H1 (cell line): ENCODE measurements around the gene TBC1D2B. TPM values are rescaled to one million over a fixed set of nuclear protein-coding genes. Genes with fewer than 3 reads are reported as not detected.
A peak's percentile ranks its signal among the peaks of the same experiment; 100 is the strongest.
"Not testable (repeated sequence)": the region's sequence is repeated elsewhere in the genome, so short reads cannot be mapped to it uniquely, and the experiment has no call there.

Experiments
- CTCF ChIA-PET: fragments of 300-600 bp; sonication (Branson Sonifier 250); formaldehyde crosslinking; loops from one replicate; lab custom pipeline; 2021; ENCODE audit not compliant: partially characterized antibody; lab: Charles Lee
- POLR2A ChIA-PET: fragments of 300-600 bp; sonication (Branson Sonifier 250); formaldehyde crosslinking; loops from one replicate; lab custom pipeline; 2021; ENCODE audit warnings: inconsistent platforms; ENCODE audit not compliant: partially characterized antibody; lab: Charles Lee
- DNase-seq, 2 experiments: peaks; one replicate each; pipeline versions ENCODE4 v3.0.0 to v3.0.0-alpha.2; 2010 to 2022; ENCODE audit warnings: low spot score in 2 of 2, low read depth in 1 of 2, mixed read lengths in 1 of 2
- FAIRE-seq: peaks from 2 replicates; lab custom pipeline; 2011; peaks lifted over from hg19 to GRCh38; lab: Jason Lieb, UNC
- H2AFZ ChIP-seq: 2 replicates; pipeline ENCODE4 v1.8.1; 2012; ENCODE audit warnings: low read length, inconsistent platforms
- H2AK5ac ChIP-seq: 2 replicates; pipeline ENCODE4 v1.6.1; 2013; ENCODE audit warnings: low read depth, low read length
- H2BK120ac ChIP-seq: replicated peaks from 2 replicates; pipeline ENCODE3; 2013; ENCODE audit warnings: low read depth, low read length, inconsistent platforms
- H2BK12ac ChIP-seq: 2 replicates; pipeline ENCODE4 v1.6.1; 2013; ENCODE audit warnings: low read depth, low read length
- H2BK15ac ChIP-seq: 2 replicates; pipeline ENCODE4 v1.6.1; 2013; ENCODE audit warnings: low read length
- H2BK20ac ChIP-seq: 2 replicates; pipeline ENCODE4 v1.6.1; 2013; ENCODE audit warnings: low read length
- H2BK5ac ChIP-seq: 2 replicates; pipeline ENCODE4 v1.6.1; 2013; ENCODE audit warnings: low read depth, low read length
- H3K14ac ChIP-seq: 2 replicates; pipeline ENCODE4 v1.6.1; 2013; ENCODE audit warnings: inconsistent platforms; ENCODE audit not compliant: insufficient read length
- H3K18ac ChIP-seq: 2 replicates; pipeline ENCODE4 v1.6.1; 2013; ENCODE audit warnings: low read length; ENCODE audit errors: extremely low read depth
- H3K23ac ChIP-seq: 2 replicates; pipeline ENCODE4 v1.6.1; 2013; ENCODE audit warnings: inconsistent platforms; ENCODE audit not compliant: insufficient read length
- H3K23me2 ChIP-seq: 2 replicates; pipeline ENCODE4 v1.6.1; 2013; ENCODE audit warnings: low read depth, low read length
- H3K27ac ChIP-seq: 2 replicates; pipeline ENCODE4 v1.6.1; 2011; ENCODE audit warnings: low read depth, low read length, inconsistent platforms
- H3K27me3 ChIP-seq, 4 experiments: replicated peaks in 1 of 4; 1 replicate in 1 of 4; 2 replicates in 3 of 4; pipeline versions ENCODE4 v1.6.1 to v1.8.1; 2011 to 2013; ENCODE audit warnings: low read length in 3 of 4, mild to moderate bottlenecking in 3 of 4, inconsistent platforms in 2 of 4, mixed read lengths in 2 of 4, moderate library complexity in 1 of 4; ENCODE audit not compliant: control insufficient read depth in 3 of 4, insufficient read depth in 3 of 4; ENCODE audit errors: extremely low read depth in 1 of 4
- H3K36me3 ChIP-seq, 4 experiments: 2 replicates each; pipeline versions ENCODE4 v1.6.1 to v1.8.1; 2011 to 2013; ENCODE audit warnings: mild to moderate bottlenecking in 4 of 4, low read length in 3 of 4, moderate library complexity in 2 of 4, control low read depth in 1 of 4, inconsistent platforms in 1 of 4; ENCODE audit not compliant: insufficient read depth in 4 of 4, control insufficient read depth in 2 of 4
- H3K4ac ChIP-seq: replicated peaks from 2 replicates; pipeline ENCODE3; 2013; ENCODE audit warnings: low read length, low read depth, mixed read lengths, inconsistent platforms; ENCODE audit not compliant: insufficient read length
- H3K4me1 ChIP-seq, 4 experiments: replicated peaks in 1 of 4; 1 replicate in 1 of 4; 2 replicates in 3 of 4; pipeline versions ENCODE4 v1.6.1 to v1.8.1; 2011 to 2013; ENCODE audit warnings: low read length in 3 of 4, inconsistent platforms in 2 of 4, mixed read lengths in 1 of 4; ENCODE audit not compliant: insufficient read depth in 4 of 4, control insufficient read depth in 3 of 4
- H3K4me2 ChIP-seq, 2 experiments: 2 replicates each; pipeline versions ENCODE4 v1.6.1 to v1.8.1; 2011 to 2013; ENCODE audit warnings: low read depth in 2 of 2, low read length in 2 of 2, control low read depth in 1 of 2, inconsistent platforms in 1 of 2, mild to moderate bottlenecking in 1 of 2; ENCODE audit not compliant: insufficient read depth in 1 of 2
- H3K4me3 ChIP-seq, 4 experiments: fragments of 200-600, 300-600 bp in 1 of 4; sonication (generic), shearing (Covaris generic), sonication (Bioruptor Twin) in 1 of 4; 2 replicates each; pipeline versions ENCODE4 v1.5.1 to v1.8.1; 2011 to 2016; ENCODE audit warnings: low read length in 4 of 4, low read depth in 3 of 4, control low read depth in 2 of 4, inconsistent platforms in 2 of 4, mild to moderate bottlenecking in 2 of 4, mixed read lengths in 1 of 4, moderate library complexity in 1 of 4; ENCODE audit not compliant: insufficient read depth in 2 of 4; ENCODE audit errors: extremely low read depth in 1 of 4
- H3K56ac ChIP-seq: replicated peaks from 2 replicates; pipeline ENCODE3; 2013; ENCODE audit warnings: low read depth, mild to moderate bottlenecking, mixed read lengths, low read length, inconsistent platforms; ENCODE audit not compliant: insufficient read length
- H3K79me1 ChIP-seq: 2 replicates; pipeline ENCODE4 v1.6.1; 2013; ENCODE audit warnings: low read depth, low read length, control low read depth
- H3K79me2 ChIP-seq, 2 experiments: 2 replicates each; pipeline versions ENCODE4 v1.6.1 to v1.8.1; 2012 to 2013; ENCODE audit warnings: low read length in 2 of 2, mild to moderate bottlenecking in 2 of 2, inconsistent platforms in 1 of 2; ENCODE audit not compliant: insufficient read depth in 2 of 2, control insufficient read depth in 1 of 2
- H3K9ac ChIP-seq, 4 experiments: replicated peaks in 1 of 4; 1 replicate in 1 of 4; 2 replicates in 3 of 4; pipeline versions ENCODE4 v1.6.1 to v1.8.1; 2011 to 2013; ENCODE audit warnings: low read depth in 3 of 4, low read length in 3 of 4, control low read depth in 2 of 4, mild to moderate bottlenecking in 2 of 4, moderate library complexity in 2 of 4, inconsistent platforms in 1 of 4; ENCODE audit errors: extremely low read depth in 1 of 4
- H3K9me3 ChIP-seq, 2 experiments: 2 replicates each; pipeline versions ENCODE4 v1.6.1 to v1.8.1; 2012 to 2013; ENCODE audit warnings: mild to moderate bottlenecking in 2 of 2, moderate library complexity in 2 of 2, control low read depth in 1 of 2, inconsistent platforms in 1 of 2, low read depth in 1 of 2, low read length in 1 of 2, mixed read lengths in 1 of 2; ENCODE audit not compliant: insufficient read depth in 2 of 2
- H4K20me1 ChIP-seq, 2 experiments: replicated peaks in 1 of 2; 2 replicates each; pipeline versions ENCODE3 to v1.8.1; 2011 to 2013; ENCODE audit warnings: inconsistent platforms in 2 of 2, low read length in 2 of 2, mild to moderate bottlenecking in 1 of 2; ENCODE audit not compliant: insufficient read depth in 2 of 2, control insufficient read depth in 1 of 2
- H4K5ac ChIP-seq: 2 replicates; pipeline ENCODE4 v1.6.1; 2013; ENCODE audit warnings: low read length, low read depth, mixed read lengths, inconsistent platforms; ENCODE audit not compliant: insufficient read length
- H4K8ac ChIP-seq: 2 replicates; pipeline ENCODE4 v1.8.0; 2013; ENCODE audit warnings: mild to moderate bottlenecking, moderate library complexity, low read length, inconsistent platforms; ENCODE audit not compliant: insufficient read depth; ENCODE audit errors: extremely low read depth
- H4K91ac ChIP-seq: replicated peaks from 2 replicates; pipeline ENCODE3; 2013; ENCODE audit warnings: low read length, mixed read lengths, inconsistent platforms; ENCODE audit not compliant: insufficient read length
- WGBS, 2 experiments: shearing (Covaris generic) in 1 of 2; methylation state at CpG; one replicate each; pipeline versions ENCODE4 v1.1.6 to v1.1.7; 2013 to 2015; ENCODE audit warnings: low lambda C conversion rate in 2 of 2, mixed read lengths in 2 of 2, inconsistent platforms in 1 of 2, low coverage in 1 of 2, missing lambda C conversion rate in 1 of 2; ENCODE audit not compliant: insufficient replicate concordance in 2 of 2, insufficient coverage in 1 of 2, insufficient read length in 1 of 2; ENCODE audit errors: extremely low coverage in 1 of 2, missing lambda C conversion rate in 1 of 2; 5-methylcytosine and 5-hydroxymethylcytosine counted together
- polyA plus RNA-seq, 7 experiments: library from polyadenylated mRNA; depleted of rRNA in 3 of 7; stranded (reverse) in 5 of 7; unstranded in 2 of 7; fragments of >200 nt in 5 of 7; fragments of 200-250 nt in 2 of 7; gene quantifications; 1 replicate in 5 of 7; 2 replicates in 1 of 7; 4 replicates in 1 of 7; pipeline versions ENCODE4 v1.2.1 to v1.2.3, GENCODE V29; 2011 to 2013; ENCODE audit warnings: missing spikeins in 2 of 7, mixed read lengths in 2 of 7
- total RNA-seq: library from RNA; stranded (reverse); fragmentation: NEBNext Ultra II Directional; extraction: Animal tissue kit (Norgen Biotek cat#: 25700); gene quantifications from 2 replicates; pipeline ENCODE4 v1.2.1, GENCODE V29; 2021

TBC1D2B gene
- total and polyA plus RNA-seq, 2 of the 8 experiments (the other 6 are each of a cell fraction or from before 2014, with no cell fraction given): 11.9 to 19.5 TPM

GRCh38 chr15:77958716-77959431, 118.6 kb downstream of the TBC1D2B start:
- not testable (repeated sequence) for H3K4ac ChIP-seq, FAIRE-seq, H3K9ac ChIP-seq, H2BK20ac ChIP-seq, DNase-seq, H3K23me2 ChIP-seq, H3K4me3 ChIP-seq, H2BK120ac ChIP-seq, H4K20me1 ChIP-seq, H3K9me3 ChIP-seq, H3K27me3 ChIP-seq, H4K8ac ChIP-seq, H2BK15ac ChIP-seq, H3K27ac ChIP-seq, H3K79me1 ChIP-seq, H3K14ac ChIP-seq, H3K56ac ChIP-seq, H4K5ac ChIP-seq, H4K91ac ChIP-seq, H3K18ac ChIP-seq, H3K36me3 ChIP-seq, H3K4me1 ChIP-seq, H3K23ac ChIP-seq, H2BK12ac ChIP-seq, H2BK5ac ChIP-seq, H3K79me2 ChIP-seq, H3K4me2 ChIP-seq, H2AK5ac ChIP-seq
- WGBS, 2 experiments: 88% methylated on average over 7 of the region's 7 CpGs; no CpG with 5 or more reads in 1 of the 2 experiments
- ChIA-PET POLR2A (interaction anchor here (1.5 kb wide), 1 partner anchor 150 kb away, joined by 4 read pairs; no protein-coding TSS in a partner anchor), CTCF (interaction anchor here (0.6 to 5.5 kb wide), 46 partner anchors 9 to 796 kb away, joined by 3 to 30 read pairs (median 4); partner anchors contain the start of gene CIB2)
- 0 out of 2 replicates have a peak overlapping the region, but pooled peaks have one; percentile 65 for H2AFZ ChIP-seq
